GM20431 (cell line): ENCODE data around the gene NAGK.
"Not testable (repeated sequence)": the region's sequence is repeated elsewhere in the genome, so short reads cannot be mapped to it uniquely, and the experiment has no call there.

Experiments used
- in situ Hi-C: fragments of 300-500 bp; cut with MseI, MboI; formaldehyde crosslinking; loops from one replicate; pipeline ENCODE4 v1.15.0; 2020; ENCODE audit warnings: low sequenced_read_pairs; ENCODE audit not compliant: unreplicated experiment

NAGK gene

DNA sequence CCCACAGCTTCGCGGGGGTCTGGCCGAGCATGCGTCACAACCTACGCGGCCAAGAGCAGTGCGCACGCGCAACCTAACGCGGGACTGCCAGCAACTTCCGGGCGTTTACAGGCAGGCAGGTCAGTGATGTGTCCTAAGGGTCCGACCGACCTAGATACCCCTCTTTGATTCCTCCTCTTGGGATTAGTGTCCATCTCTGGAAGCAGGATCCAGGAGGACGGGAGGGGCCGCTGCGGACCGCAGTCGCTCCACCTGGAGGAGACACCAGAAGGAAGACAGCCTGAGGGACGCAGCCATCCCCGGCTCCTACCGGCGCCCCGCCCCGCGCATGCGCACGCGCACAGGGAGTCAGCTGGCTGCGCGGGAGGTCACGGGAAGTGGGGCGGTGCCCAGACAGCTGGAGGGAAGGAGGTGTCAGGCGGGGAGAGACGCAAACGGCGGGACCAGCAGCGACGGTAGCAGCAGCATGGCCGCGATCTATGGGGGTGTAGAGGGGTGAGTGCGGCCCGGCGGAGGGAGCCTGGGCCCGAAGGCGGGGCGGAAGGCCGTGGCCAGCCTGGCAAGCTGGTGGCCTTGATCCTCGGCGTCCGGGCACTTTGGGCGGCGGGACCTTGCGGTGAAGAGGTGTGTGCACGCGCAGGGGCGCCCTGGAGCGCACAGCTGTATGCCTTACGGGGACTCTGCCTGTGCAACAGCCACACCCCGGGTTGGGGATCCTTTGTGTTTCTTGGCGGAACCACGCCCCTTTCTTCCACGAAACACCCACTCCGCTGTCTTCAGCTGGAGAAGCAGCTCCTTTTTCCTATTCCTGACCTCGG, at the start of gene NAGK:
NAGK (plus strand) TSS at position 431 of the 818 bp plus-strand sequence; CDS start at position 467, 36 bp downstream.
- in situ Hi-C loops, result no loop called here

- in situ Hi-C loops, result loop anchor here (25.0 kb wide), 1 partner anchor 492 kb away; no protein-coding TSS in a partner anchor
Observed at GRCh38 chr2:71019989-71020388, 48.5 kb upstream of the NAGK start.

GRCh38 chr2:71021394-71021793, 47.1 kb upstream of the NAGK start:
- in situ Hi-C loops, result loop anchor here (25.0 kb wide), 1 partner anchor 491 kb away; no protein-coding TSS in a partner anchor

- in situ Hi-C loops, result loop anchor here (25.0 kb wide), 1 partner anchor 489 kb away; no protein-coding TSS in a partner anchor
Observed at GRCh38 chr2:71023553-71024243, 44.8 kb upstream of the NAGK start.

DNA sequence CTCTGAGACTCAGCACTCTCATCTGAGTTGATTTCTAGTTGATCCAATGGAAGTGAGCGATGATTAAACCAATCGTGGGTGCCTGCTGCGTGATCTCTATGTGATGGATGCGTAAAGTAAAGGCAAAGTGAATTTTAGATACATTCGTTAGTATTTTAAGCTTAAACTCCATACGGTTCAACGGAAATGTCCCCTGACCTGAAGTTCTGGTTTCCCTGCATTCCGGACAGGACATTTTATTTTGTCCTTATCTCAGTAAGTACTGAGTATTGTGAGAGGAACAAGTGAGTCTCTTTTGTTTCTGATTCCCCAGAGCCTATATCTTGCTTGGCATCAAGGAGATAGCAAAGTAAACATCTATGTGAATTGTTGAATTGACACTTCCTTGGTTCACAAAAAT, 32.2 kb upstream of the NAGK start:
- in situ Hi-C loops, result not testable (repeated sequence)

DNA sequence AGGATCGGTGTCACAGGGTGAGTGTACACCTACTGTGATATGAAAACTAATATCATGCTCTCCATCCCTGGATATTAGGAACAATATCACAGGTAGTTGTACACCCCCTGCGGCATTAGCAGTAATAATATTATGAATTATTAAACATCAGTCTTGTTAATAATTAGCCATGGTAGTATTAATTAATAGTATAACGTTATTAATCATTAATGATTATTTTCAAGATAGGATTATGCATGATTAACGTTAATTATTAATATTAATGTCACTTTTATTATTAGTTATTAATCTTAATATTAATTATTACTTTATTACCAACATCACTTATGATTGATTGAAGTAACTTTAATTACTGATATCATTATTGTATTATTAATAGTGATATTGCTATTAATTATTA, 26.2 kb upstream of the NAGK start:
- in situ Hi-C loops, result no loop called here

GRCh38 chr2:71043531-71044407, 24.7 kb upstream of the NAGK start:
- in situ Hi-C loops, result no loop called here

- in situ Hi-C loops, result no loop called here
Observed at GRCh38 chr2:71045151-71045550, 23.3 kb upstream of the NAGK start.

- in situ Hi-C loops, result no loop called here
Observed at GRCh38 chr2:71045865-71046548, 22.4 kb upstream of the NAGK start.

DNA sequence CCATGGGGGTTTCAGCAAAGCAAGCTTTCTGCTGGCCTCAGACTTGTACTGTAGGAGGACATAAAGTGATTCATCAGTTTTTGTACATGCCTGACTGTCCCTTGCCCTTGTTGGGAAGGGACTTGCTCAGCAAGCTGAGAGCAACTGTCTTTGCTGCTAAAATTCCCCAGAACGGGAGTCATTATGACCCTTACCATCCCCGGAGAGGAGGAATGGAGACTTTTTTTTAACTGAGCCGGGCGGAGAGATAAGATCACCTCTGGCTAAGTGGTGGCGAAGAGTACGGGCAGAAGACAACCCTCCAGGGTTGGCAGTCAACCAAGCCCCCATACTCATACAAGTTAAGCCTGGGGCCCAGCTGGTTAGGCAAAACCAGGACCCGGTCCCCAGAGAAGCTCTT, 20.4 kb upstream of the NAGK start:
- in situ Hi-C loops, result no loop called here

DNA sequence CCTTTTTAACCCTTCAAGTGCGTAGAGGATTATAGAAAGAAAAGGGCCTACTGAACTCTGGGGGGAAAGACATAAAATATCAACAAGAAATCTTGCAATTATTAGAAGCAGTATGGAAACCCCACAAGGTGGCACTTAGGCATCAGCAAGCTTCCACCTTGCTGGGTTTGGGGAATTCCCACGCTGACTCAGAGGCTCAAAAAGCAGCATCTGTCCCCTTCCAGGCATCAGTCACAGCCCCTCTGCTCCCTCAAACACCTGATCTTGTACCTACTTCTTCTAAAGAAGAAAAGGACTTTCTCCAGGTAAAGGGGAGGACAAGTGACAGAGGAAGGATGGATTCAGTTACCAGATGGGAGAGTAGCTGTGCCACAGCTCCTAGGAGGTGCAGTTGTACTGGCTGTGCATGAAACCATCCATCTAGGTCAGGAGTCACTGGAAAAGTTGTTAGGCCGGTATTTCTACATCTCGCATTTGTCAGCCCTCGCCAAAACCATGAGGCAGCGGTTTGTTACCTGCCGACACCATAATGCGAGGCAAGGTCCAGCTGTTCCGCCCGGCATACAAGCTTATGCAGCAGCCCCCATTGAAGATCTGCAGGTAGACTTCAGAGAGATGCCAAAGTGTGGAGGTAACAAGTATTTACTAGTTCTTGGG, 18.6 kb upstream of the NAGK start:
- in situ Hi-C loops, result not testable (repeated sequence)

- in situ Hi-C loops, result not testable (repeated sequence)
Observed at GRCh38 chr2:71055206-71055740, 13.2 kb upstream of the NAGK start.

DNA sequence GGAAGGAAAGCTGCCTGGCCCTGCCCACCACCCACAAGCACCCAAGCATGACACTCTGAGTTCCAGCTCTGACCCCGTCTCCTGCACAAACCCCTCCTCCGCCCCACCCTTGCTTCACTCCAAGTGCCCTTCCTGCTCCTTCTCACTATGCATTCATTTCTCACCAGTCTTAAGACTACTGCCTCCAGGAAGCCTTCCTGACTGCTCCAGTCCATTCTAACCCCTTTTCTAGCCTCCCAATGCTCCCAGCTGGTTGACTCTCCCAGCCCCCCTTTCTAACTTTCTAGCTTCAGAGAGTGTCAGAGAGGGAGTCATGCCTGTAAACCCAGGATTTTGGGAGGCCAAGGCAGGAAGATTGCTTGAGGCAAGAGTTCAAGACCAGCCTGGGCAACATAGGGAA, 8.2 kb upstream of the NAGK start:
- in situ Hi-C loops, result no loop called here

GRCh38 chr2:71060871-71061270, 7.6 kb upstream of the NAGK start:
- in situ Hi-C loops, result no loop called here

DNA sequence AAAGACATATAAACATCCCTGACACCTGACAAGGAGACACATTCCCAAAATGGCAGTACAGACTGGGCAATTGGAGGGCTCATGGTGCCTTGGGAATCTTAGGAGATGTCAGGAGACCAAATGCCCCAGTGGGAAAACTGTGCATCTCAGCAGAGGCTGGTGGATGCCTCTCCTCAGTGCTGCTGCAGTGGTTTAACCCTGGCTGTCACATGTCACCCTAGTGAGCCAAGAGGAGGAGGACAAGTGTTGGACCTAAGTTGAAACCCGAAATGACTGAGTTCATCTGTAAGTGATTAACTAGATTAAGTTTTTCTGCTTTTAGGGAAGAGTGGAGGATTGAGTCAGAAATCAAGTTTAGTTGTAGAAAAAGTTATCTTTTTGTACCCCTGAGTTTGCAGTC, 5.2 kb upstream of the NAGK start:
- in situ Hi-C loops, result no loop called here

DNA sequence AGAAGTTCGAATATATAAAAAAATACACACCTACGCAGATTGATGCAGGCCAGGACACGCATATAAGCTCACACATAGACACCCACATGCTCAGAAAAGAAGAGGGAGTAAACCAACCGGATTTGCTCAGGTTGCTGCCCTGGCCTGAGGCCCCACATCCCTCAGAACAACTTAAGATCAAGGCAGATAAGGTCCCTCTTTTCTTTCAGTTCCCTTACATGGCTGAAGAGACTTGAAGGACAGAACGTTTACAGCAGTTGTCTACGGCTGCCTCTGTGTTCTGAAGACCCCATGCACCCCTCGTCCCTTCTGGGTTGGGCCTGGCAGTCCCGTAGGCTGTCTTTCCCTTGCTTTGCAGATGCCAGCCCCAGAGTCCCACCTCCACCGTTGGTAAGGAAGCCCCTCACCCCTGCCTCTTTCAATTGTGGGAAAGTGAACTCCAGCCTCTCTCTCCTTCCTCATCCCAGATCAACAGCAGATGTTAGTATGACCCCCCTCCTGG, 4.3 kb upstream of the NAGK start:
- in situ Hi-C loops, result no loop called here

- in situ Hi-C loops, result no loop called here
Observed at GRCh38 chr2:71064754-71065621, 3.5 kb upstream of the NAGK start.

DNA sequence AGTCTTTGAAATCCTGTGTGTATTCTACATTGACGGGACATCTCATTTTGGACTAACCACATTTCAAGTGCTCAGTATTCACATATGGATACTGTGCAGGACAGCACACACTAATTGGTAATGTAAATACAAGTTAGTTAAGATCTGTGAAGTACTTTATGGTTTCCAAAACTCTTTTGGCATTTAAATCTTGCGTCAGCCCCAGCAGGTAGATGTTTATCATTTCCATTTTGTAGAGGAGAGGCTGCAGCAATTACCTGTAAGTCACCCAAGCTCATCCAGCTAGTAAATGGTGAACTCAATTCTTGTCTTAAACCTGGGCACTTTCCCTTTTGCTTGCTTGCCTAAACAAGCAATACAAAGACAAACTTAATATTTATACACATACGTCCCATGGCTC, 1.6 kb upstream of the NAGK start:
- in situ Hi-C loops, result no loop called here
